ENCODE measurements around the gene ZNF860.
"Not testable (repeated sequence)": the region's sequence is repeated elsewhere in the genome, so short reads cannot be mapped to it uniquely, and the experiment has no call there.

ZNF860 gene

GRCh38 chr3:32004113-32004765 is 22.7 kb downstream of the ZNF860 start:
- DNase-seq (ENCODE audit: extremely low spot score) = no peak
- CTCF ChIA-PET = interaction anchor here (1.8 kb wide), 1 partner anchor 13 kb away, joined by 3 read pairs; no protein-coding TSS in a partner anchor
- POLR2A ChIA-PET = no interaction called here
- TF ChIP-seq CTCF (IDR thresholded peaks at IDR 0.05; ENCODE audit: control extremely low read depth, extremely low read depth, low read depth, missing control alignments) = no peak

DNA sequence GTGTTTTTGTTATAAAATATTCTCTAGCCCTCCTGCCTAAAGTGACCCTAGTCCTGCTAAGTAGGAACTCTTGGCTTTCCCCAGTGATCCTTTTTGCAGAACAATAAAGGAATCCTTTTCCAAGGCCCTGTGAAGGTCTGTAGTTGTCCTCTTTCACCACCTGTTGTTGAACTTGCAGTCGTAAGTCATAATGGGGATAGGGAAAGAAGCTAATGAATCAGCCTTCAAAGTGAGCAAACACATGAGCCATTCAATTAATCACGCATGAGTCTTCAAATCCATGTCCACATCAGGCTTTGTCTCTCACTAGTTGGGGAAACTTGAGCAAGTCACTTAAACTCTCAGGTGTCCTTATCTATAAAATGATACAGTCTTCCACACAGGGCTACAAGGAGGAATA is 27.6 kb downstream of the ZNF860 start:
- CTCF ChIA-PET = interaction anchor here (1.2 to 1.5 kb wide), 3 partner anchors 10 to 135 kb away, joined by 3 to 8 read pairs (median 3); no protein-coding TSS in a partner anchor
- TF ChIP-seq CTCF (IDR thresholded peaks at IDR 0.05; ENCODE audit: control extremely low read depth, extremely low read depth, low read depth, missing control alignments) = no peak
- POLR2A ChIA-PET = no interaction called here
- no peak for DNase-seq (ENCODE audit: extremely low spot score)

- no peak for TF ChIP-seq CTCF (IDR thresholded peaks at IDR 0.05; ENCODE audit: control extremely low read depth, extremely low read depth, low read depth, missing control alignments)
- ChIA-PET POLR2A (no interaction called here), CTCF (interaction anchor here (1.2 to 1.5 kb wide), 3 partner anchors 9 to 134 kb away, joined by 3 to 8 read pairs (median 3); no protein-coding TSS in a partner anchor)
- no peak for DNase-seq (ENCODE audit: extremely low spot score)
Measured at GRCh38 chr3:32009957-32010356, 28.4 kb downstream of the ZNF860 start.

- CTCF ChIA-PET; POLR2A ChIA-PET; DNase-seq (ENCODE audit: extremely low spot score): not testable (repeated sequence)
Measured at GRCh38 chr3:32010699-32011098, 29.1 kb downstream of the ZNF860 start.

GRCh38 chr3:32015638-32016037 is 34.1 kb downstream of the ZNF860 start:
- CTCF ChIA-PET; DNase-seq (ENCODE audit: extremely low spot score); POLR2A ChIA-PET: not testable (repeated sequence)

- DNase-seq (ENCODE audit: extremely low spot score) = no peak
- ChIA-PET CTCF (interaction anchor here (0.9 to 1.5 kb wide), 3 partner anchors 14 to 245 kb away, joined by 3 to 6 read pairs (median 3); no protein-coding TSS in a partner anchor), POLR2A (no interaction called here)
Measured at GRCh38 chr3:32017286-32017685, 35.7 kb downstream of the ZNF860 start.

DNA sequence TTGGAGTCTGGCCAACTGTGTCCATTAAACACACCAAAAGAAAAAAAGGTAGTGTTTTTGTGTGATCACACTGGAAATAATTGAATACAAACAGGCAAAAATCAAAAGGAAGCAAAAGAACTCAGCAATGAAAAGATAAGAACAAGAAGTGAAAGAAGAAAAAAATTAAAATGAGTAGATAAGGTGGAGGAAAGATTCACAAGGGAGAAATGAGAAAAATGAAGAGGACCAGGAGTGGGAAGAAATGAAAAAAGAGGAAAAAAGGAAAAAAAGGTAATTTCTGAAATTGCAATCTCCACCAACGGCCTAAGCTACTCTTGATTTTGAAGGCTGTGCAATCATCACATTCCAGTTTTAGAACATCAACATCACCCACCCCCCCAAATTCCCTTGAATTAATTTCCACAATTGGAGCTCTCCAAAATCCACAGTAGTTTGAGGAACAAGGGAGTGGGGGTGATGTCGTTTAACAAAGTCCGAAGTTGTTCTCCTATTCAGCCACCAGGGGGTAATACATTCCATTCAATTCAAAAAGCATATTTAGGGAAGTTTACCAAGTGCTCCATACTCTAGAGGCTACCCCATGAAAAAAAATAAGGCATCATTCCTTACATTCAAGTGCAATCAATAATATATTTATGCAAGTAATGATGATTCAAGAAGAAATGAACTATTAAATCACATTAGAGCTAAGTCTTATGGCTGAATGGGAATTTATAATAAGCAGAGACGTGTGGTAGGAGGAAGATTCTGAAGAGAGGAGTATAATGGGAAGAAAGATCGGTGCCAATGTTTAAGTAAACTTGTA is 37.4 kb downstream of the ZNF860 start:
- ChIA-PET POLR2A (interaction anchor here (0.6 kb wide), 1 partner anchor 127 kb away, joined by 4 read pairs; no protein-coding TSS in a partner anchor), CTCF (interaction anchor here (0.7 to 2.8 kb wide), 21 partner anchors 10 to 140 kb away, joined by 3 to 22 read pairs (median 4); no protein-coding TSS in a partner anchor)
- TF ChIP-seq CTCF (IDR thresholded peaks at IDR 0.05; ENCODE audit: control extremely low read depth, extremely low read depth, low read depth, missing control alignments) = peak; percentile 53
- DNase-seq (ENCODE audit: extremely low spot score) = peak; percentile 42

More at GRCh38 chr3:32017286-32017685, 35.7 kb downstream of the ZNF860 start:
- no peak for TF ChIP-seq CTCF (IDR thresholded peaks at IDR 0.05; ENCODE audit: control extremely low read depth, extremely low read depth, low read depth, missing control alignments)

Data from GM10248 (cell line).